Peyer's patch (tissue), 4 donors: ENCODE measurements around the gene IVD. TPM values are rescaled to one million over a fixed set of nuclear protein-coding genes. Genes with fewer than 3 reads are reported as not detected.
A peak's percentile ranks its signal among the peaks of the same experiment; 100 is the strongest.

ENCODE experiments used
- DNase-seq, 3 donors: peaks; one replicate each; pipeline ENCODE4 v3.0.0-alpha.2; 2017 to 2019
- H3K27ac ChIP-seq, 4 donors: fragments of 200-600 bp; sonication (generic); one replicate each; pipeline ENCODE4 v1.5.1; 2016 to 2019
- H3K27me3 ChIP-seq, 2 donors: fragments of 200-600 bp; sonication (generic); one replicate each; pipeline ENCODE4 v1.5.1; 2019
- H3K36me3 ChIP-seq, 3 donors: fragments of 200-600 bp; sonication (generic); one replicate each; pipeline ENCODE4 v1.5.1; 2016 to 2019
- H3K4me1 ChIP-seq, 4 donors: fragments of 200-600 bp; sonication (generic); one replicate each; pipeline ENCODE4 v1.5.1; 2016 to 2019
- H3K4me3 ChIP-seq, 4 donors: fragments of 200-600 bp; sonication (generic); 1 replicate in 3 of 4; 2 replicates in 1 of 4; pipeline ENCODE4 v1.5.1; 2016 to 2019; ENCODE audit warnings: mild to moderate bottlenecking in 1 of 4
- H3K9me3 ChIP-seq, 4 donors: fragments of 200-600 bp; sonication (generic); one replicate each; pipeline ENCODE4 v1.5.1; 2016 to 2019; ENCODE audit warnings: mild to moderate bottlenecking in 1 of 4
- CTCF ChIP-seq, 6 experiments: fragments of 450-650 bp in 4 of 6; fragments of 200-600 bp in 2 of 6; sonication (generic) in 1 of 6; IDR thresholded peaks; one replicate each; pipeline ENCODE4 v1.5.1; 2017 to 2019; ENCODE audit warnings: antibody characterized with exemption in 6 of 6, mild to moderate bottlenecking in 3 of 6, moderate library complexity in 1 of 6
- POLR2A ChIP-seq, 2 donors: fragments of 450-650 bp; IDR thresholded peaks; one replicate each; pipeline ENCODE4 v1.5.1; 2017; ENCODE audit warnings: antibody characterized with exemption in 2 of 2, mild to moderate bottlenecking in 2 of 2, moderate library complexity in 2 of 2
- total RNA-seq, 4 donors: library from RNA; depleted of rRNA; stranded (reverse); fragments of >200 nt; gene quantifications; one replicate each; pipeline ENCODE4 v1.1.0, GENCODE V29; 2016

IVD gene
- total RNA-seq, 4 donors from 2014 or later, result 42.9 to 87.6 (median 71.1) TPM

- Histone ChIP-seq H3K27me3 (no peaks in the 10 kb centered on the region), H3K36me3 (no peaks in the 10 kb centered on the region), H3K4me3 (no peak overlapping the region), H3K9me3 (no peaks in the 10 kb centered on the region), H3K4me1 (no peaks in the 10 kb centered on the region), H3K27ac (no peak overlapping the region)
- TF ChIP-seq POLR2A (IDR thresholded peaks at IDR 0.05), result no peak
- no peak for TF ChIP-seq CTCF (IDR thresholded peaks at IDR 0.05)
- no peak for DNase-seq
Observed at GRCh38 chr15:40430271-40430805, 24.7 kb downstream of the IVD start.

GRCh38 chr15:40435023-40435709 is 29.6 kb downstream of the IVD start:
- H3K36me3 ChIP-seq, result no peaks in the 10 kb centered on the region
- no peak overlapping the region for H3K27ac ChIP-seq
- no peak for DNase-seq
- H3K4me3 ChIP-seq, result no peak overlapping the region
- peaks cover 0 to 8% of the 10 kb centered on the region in 2 donors for H3K27me3 ChIP-seq
- TF ChIP-seq CTCF (IDR thresholded peaks at IDR 0.05), result no peak
- no peak for TF ChIP-seq POLR2A (IDR thresholded peaks at IDR 0.05)
- H3K4me1 ChIP-seq, result peaks cover 0 to 25% (median 19%) of the 10 kb centered on the region in 4 donors
- H3K9me3 ChIP-seq, result no peaks in the 10 kb centered on the region

- Histone ChIP-seq H3K9me3 (no peaks in the 10 kb centered on the region), H3K36me3 (no peaks in the 10 kb centered on the region), H3K27ac (no peak overlapping the region), H3K27me3 (peaks cover 0 to 8% of the 10 kb centered on the region in 2 donors), H3K4me3 (peak overlapping the region; percentile 26 to 46 (median 43)), H3K4me1 (peaks cover 0 to 28% (median 19%) of the 10 kb centered on the region in 4 donors)
- TF ChIP-seq CTCF (IDR thresholded peaks at IDR 0.05), result no peak
- no peak for TF ChIP-seq POLR2A (IDR thresholded peaks at IDR 0.05)
- no peak for DNase-seq
Observed at GRCh38 chr15:40435710-40436089, 30.1 kb downstream of the IVD start.

- no peak for DNase-seq
- peaks cover 0 to 28% (median 19%) of the 10 kb centered on the region in 4 donors for H3K4me1 ChIP-seq
- peak overlapping the region in 1 of 4 donors; percentile 31 for H3K27ac ChIP-seq
- peak overlapping the region; percentile 26 to 46 (median 43) for H3K4me3 ChIP-seq
- TF ChIP-seq POLR2A (IDR thresholded peaks at IDR 0.05) (no peak), CTCF (IDR thresholded peaks at IDR 0.05) (no peak)
- peaks cover 0 to 8% of the 10 kb centered on the region in 2 donors for H3K27me3 ChIP-seq
- no peaks in the 10 kb centered on the region for H3K9me3 ChIP-seq
- no peaks in the 10 kb centered on the region for H3K36me3 ChIP-seq
Observed at GRCh38 chr15:40436116-40436891, 30.7 kb downstream of the IVD start.

- TF ChIP-seq CTCF (IDR thresholded peaks at IDR 0.05) (no peak), POLR2A (IDR thresholded peaks at IDR 0.05) (no peak)
Observed at GRCh38 chr15:40436892-40437751, 31.5 kb downstream of the IVD start.

More at GRCh38 chr15:40436892-40437751, 31.5 kb downstream of the IVD start:
- H3K4me3 ChIP-seq, result peak overlapping the region in 3 of 4 donors; percentile 43 to 46 (median 43)
- no peak for DNase-seq
- no peak overlapping the region for H3K27ac ChIP-seq
- H3K27me3 ChIP-seq, result peaks cover 0 to 8% of the 10 kb centered on the region in 2 donors
- H3K9me3 ChIP-seq, result no peaks in the 10 kb centered on the region
- H3K36me3 ChIP-seq, result no peaks in the 10 kb centered on the region
- H3K4me1 ChIP-seq, result peaks cover 0 to 30% (median 21%) of the 10 kb centered on the region in 4 donors
